GM12865 (cell line): Measurements from ENCODE around the gene SPPL3.

Source experiments
- DNase-seq: peaks from one replicate; pipeline ENCODE4 v3.0.0; 2010; ENCODE audit warnings: low read depth
- H3K4me3 ChIP-seq: 2 replicates; pipeline ENCODE4 v1.5.1; 2011; ENCODE audit warnings: mild to moderate bottlenecking, low read depth, low read length, control low read depth
- CTCF ChIP-seq: IDR thresholded peaks from 2 replicates; pipeline ENCODE4 v1.5.1; 2011; ENCODE audit warnings: low read length, control low read depth, low read depth, inconsistent platforms; ENCODE audit not compliant: insufficient read depth; ENCODE audit errors: missing control alignments

Gene SPPL3

GRCh38 chr12:120713861-120714482, 190.2 kb downstream of the SPPL3 start:
- peak; percentile 88 for DNase-seq
- peak; percentile 82 for TF ChIP-seq CTCF
- no peak overlapping the region for H3K4me3 ChIP-seq

GRCh38 chr12:120712610-120713009, 191.5 kb downstream of the SPPL3 start:
- TF ChIP-seq CTCF = no peak
- DNase-seq = no peak
- H3K4me3 ChIP-seq = no peak overlapping the region
